ENCODE results near the gene RIT2.

The RIT2 gene

DNA sequence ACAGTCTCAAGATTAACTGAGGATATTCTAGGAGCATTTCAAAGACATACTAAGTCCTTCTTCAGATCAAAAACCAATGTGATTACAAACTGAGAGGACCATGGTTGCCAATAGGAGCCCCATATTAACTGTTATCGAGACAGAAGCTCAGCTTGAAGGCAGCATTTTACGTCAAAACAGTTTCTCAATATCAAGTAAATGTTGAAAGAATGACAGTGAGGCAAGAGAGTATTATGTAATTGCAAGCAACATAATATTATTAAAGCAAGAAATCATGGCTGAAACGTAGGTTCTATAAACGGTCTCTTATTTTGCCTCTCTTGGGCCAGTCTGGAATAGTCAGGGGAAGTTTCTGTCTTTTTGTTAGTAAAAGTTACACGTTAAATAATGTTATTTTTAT, 22.9 kb downstream of the RIT2 start:
- no peak for DNase-seq (ENCODE audit: extremely low read depth in 1 of 2, low read depth in 1 of 2)

DNA sequence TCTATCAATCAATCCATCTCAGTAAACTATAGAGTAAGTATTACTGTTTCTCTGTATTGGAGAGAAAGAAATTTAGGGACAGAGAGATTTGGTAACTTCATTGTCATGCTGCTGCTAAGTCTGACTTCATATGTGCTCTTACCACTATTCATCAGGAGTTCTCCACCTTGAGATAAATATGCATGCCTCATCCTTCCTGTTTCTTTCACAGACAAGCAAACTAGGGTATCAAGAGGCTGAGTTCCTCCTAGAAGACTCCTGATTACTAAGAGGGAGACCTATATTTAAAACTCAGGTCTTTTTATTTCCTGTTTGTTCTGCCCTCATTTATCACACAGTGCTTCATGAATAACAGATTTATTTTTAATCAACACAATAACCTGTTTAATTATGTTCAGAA, 34.1 kb downstream of the RIT2 start:
- no peak for DNase-seq (ENCODE audit: extremely low read depth in 1 of 2, low read depth in 1 of 2)

GRCh38 chr18:43080671-43081070, 34.8 kb downstream of the RIT2 start:
- no peak for DNase-seq (ENCODE audit: extremely low read depth in 1 of 2, low read depth in 1 of 2)

GRCh38 chr18:43079422-43079821, 36.1 kb downstream of the RIT2 start:
- no peak for DNase-seq (ENCODE audit: extremely low read depth in 1 of 2, low read depth in 1 of 2)

GRCh38 chr18:43078478-43079092, 36.9 kb downstream of the RIT2 start:
- no peak for DNase-seq (ENCODE audit: extremely low read depth in 1 of 2, low read depth in 1 of 2)

DNA sequence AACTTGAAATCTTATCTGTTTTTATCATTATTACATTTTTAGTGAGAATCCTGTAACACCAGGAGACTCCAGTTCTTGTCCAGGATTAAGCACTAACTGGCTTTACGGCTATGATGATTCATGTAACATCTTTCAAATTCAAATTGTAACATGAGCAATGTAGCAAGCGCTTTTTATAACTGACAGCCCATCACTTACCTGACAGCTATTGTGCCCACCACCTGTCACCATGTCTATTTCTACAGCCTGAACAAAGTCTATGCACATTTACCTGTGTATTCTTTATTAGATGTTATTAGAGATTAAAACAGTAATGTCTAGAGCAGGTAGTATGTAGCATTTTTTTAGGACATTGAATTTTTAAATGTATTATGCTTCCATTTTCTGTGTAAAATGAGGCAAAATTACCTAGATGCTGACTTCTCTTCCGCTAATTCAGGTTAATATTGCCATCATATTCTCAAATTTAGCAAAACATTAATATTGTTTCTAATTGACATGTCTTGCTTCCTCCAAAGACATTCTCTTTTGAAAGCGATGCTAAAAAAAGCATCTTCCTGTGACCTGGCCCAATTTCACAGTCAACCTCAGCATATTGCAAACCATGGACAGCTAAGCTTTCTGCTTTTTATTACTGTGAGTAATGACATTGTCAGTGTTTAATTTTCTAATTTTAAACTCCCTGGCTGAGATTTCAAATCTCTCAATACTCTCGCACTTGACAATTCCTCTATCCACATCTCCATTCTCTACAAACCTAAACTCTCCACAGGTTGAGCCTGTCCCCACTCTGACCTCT, 37.8 kb downstream of the RIT2 start:
- DNase-seq (ENCODE audit: extremely low read depth in 1 of 2, low read depth in 1 of 2): no peak

DNA sequence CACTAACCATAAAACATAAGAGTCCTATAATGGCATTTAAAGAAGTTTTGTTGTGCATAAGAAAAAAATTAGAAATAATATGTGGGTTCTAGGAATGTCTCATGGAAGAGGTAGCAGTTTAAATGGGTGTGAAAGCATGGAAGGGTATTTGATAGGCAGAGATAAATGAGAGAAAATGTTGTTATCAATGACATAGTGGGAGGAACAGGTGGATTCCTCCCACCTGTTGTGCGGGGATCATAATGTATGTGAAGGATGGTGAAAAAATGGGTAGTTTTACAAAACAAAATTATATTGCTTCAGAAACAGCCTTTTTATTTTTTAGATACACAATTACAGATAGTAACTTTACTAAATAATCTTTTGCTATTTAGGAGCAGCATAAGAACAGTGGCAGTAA, 41.7 kb downstream of the RIT2 start:
- no peak for DNase-seq (ENCODE audit: extremely low read depth in 1 of 2, low read depth in 1 of 2)

DNA sequence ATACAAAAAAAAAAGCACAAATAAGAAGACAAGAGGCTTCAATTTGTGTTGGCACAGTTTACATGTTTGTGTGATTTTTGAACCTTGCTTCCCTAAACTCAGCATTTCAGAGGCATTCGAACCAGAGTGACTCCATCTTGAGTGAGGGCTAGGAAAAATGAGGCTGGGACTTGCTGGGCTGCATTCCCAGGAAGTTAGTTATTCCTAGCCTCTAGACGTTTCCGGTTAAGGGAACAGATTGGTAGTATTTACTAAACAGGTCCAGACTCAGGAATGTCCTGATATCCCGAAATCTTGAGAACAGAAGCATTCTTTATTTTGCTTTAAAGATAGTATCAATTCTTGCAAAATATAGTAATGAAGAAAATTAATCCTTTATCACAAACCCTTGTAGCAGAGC, 46.7 kb downstream of the RIT2 start:
- no peak for DNase-seq (ENCODE audit: extremely low read depth in 1 of 2, low read depth in 1 of 2)

GRCh38 chr18:43067570-43067969, 47.9 kb downstream of the RIT2 start:
- DNase-seq (ENCODE audit: extremely low read depth in 1 of 2, low read depth in 1 of 2): no peak

DNA sequence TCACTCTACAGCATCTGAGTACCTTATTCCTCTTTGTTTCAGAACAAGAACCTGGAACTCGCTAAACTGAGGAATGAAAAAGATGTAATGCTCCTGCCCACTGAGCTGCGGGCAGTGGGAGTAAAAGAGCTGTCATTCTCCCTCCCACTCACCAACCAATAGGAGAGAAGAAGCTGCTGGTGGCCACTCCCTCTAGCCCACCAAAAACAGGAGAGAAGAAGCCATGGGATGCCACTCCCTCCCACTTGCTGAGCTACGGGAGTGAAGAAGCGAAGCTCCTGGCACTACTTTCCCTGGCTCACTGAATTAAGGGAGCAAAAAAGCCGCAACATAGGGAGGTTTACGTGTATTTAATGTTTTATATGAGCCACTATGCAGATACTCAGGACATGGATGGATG, 53.7 kb downstream of the RIT2 start:
- no peak for DNase-seq (ENCODE audit: extremely low read depth in 1 of 2, low read depth in 1 of 2)

GRCh38 chr18:43061318-43061717, 54.2 kb downstream of the RIT2 start:
- DNase-seq (ENCODE audit: extremely low read depth in 1 of 2, low read depth in 1 of 2): no peak

- no peak for DNase-seq (ENCODE audit: extremely low read depth in 1 of 2, low read depth in 1 of 2)
Measured at GRCh38 chr18:43060020-43060419, 55.5 kb downstream of the RIT2 start.

DNA sequence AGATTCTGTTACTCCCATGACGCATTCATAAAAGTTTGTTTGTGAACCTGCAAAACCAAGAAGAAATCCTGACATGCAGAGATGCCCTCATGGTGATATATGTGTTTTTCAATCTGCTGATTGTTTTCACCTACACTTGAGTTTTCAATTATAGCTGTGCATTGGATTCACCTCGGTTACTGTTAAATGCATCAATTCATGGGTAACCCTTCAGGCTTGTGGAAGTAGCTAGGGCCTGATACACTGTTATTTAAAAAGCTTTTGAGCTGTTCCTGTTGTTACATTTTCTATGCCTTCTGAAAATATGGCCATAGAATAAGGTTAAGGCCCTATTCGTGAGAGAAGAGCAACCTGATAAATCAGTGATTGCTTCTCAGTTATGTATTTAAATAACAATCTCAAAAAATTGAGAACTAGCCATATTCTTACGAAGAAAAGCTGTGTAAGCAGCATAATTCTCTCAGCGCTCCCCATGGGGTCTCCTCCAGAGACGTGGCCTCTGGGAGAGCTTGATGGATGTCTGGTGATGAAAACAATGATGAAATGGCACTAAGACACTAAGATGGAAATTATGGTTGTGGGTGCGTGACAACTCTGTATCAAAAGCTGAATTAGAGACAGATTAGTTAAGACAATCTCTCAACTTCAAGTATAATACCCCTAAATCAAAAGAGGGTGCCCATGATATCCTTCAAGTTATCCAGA, 60.5 kb downstream of the RIT2 start:
- no peak for DNase-seq (ENCODE audit: extremely low read depth in 1 of 2, low read depth in 1 of 2)

DNA sequence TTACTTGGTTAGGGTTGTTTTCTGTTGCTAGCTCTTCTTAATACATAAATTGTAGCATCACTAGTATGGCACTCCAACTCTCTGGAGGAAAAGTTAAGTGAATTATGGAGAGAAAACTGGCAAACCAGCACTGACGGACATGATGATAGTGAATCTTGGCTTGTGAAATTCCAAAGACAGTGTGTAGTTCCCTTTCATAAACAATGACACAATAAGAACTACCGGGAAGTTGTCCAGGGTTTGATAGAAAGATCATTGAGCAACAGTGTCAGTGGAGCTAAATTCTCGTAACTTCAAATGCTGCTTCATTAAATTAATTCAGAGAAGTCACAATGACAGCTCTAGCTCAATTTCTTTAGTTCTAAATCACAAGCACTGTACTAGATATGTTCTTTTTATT, 66.5 kb downstream of the RIT2 start:
- no peak for DNase-seq (ENCODE audit: extremely low read depth in 1 of 2, low read depth in 1 of 2)

DNA sequence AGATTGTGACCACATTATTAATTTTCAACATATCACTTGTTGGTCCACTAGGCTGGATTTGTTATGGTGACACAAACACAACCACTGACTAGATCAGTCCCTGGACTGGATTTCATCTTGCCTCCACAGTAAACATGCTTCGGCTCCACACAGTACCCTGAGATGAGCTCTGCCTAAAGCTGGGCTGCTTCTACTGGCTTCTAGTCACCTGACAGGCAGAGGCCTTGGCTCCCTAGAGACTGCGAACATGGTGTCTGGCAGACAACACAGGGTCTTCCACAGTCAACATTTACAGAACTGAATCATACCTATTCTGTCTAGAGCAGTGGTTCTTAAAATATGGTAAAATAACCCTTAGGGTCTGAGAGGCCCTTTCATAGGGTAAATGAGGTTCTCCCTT, 69.2 kb downstream of the RIT2 start:
- no peak for DNase-seq (ENCODE audit: extremely low read depth in 1 of 2, low read depth in 1 of 2)

DNA sequence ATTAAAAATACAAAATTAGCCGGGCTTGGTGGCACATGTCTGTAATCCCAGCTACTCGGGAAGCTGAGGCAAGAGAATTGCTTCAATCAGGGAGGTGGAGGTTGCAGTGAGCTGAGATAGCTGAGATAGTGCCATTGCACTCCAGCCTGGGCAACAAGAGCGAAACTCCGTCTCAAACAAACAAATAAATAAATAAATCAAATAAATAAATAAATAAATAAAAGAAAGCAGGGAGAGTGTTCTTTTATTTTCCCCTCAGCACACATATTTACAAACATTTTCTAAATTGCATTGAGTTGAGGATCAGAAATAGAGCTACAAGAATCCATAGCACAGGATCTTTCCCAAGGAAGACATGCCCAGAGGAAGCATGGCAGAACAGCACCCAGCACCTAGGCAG, 71.9 kb downstream of the RIT2 start:
- DNase-seq (ENCODE audit: extremely low read depth in 1 of 2, low read depth in 1 of 2): no peak

- no peak for DNase-seq (ENCODE audit: extremely low read depth in 1 of 2, low read depth in 1 of 2)
Measured at GRCh38 chr18:43040281-43040680, 75.2 kb downstream of the RIT2 start.

DNA sequence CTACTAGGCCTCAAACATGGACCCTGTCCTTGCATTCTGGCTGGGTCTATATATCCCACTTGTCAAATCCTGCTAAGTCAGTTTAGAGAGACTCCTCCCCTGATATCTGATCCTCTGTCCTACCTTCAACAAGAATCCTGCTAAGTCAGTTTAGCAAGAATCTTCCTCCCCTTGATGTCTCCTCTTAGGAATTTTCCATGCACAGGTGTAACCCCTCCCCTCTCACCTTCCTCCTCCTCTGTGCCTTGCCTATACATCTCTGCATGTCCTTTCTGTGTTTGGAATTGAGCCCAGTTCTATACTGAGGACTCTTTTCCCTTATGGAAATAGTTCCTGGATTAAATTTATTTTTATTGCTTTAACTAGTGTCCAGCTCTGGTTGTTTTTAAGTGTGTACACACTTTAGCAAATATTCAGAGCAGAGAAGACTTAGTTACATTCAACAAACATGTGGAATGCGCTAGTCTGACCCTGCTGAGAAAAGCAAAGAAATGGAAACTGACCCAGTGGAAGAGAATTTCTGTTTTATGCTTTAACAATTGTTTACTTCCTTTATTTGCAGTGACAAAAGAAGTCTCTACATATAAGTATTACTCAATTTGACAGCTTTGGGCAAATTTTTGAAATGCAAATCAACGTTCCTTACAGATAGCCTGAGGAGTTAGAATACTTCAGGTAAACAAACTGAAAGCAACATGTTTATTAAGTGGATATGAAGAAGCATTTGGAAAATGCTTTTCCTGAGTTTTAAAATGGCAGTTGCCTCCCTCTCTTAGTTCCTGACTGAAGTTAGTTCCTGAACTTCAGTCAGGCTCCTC, 80.6 kb downstream of the RIT2 start:
- DNase-seq (ENCODE audit: extremely low read depth in 1 of 2, low read depth in 1 of 2): no peak

- no peak for DNase-seq (ENCODE audit: extremely low read depth in 1 of 2, low read depth in 1 of 2)
Measured at GRCh38 chr18:43031169-43031568, 84.3 kb downstream of the RIT2 start.

GRCh38 chr18:43029414-43029813, 86.1 kb downstream of the RIT2 start:
- no peak for DNase-seq (ENCODE audit: extremely low read depth in 1 of 2, low read depth in 1 of 2)

- DNase-seq (ENCODE audit: extremely low read depth in 1 of 2, low read depth in 1 of 2): no peak
Measured at GRCh38 chr18:43022874-43023273, 92.6 kb downstream of the RIT2 start.

Data from stimulated activated CD8-positive, alpha-beta memory T cell treated with anti-CD3 and anti-CD28 coated beads, Interleukin-7, amount 100 ng/mL, for 48 hours (primary cell).